PC-3 (cell line): ENCODE measurements around the gene CCDC87. TPM values are rescaled to one million over a fixed set of nuclear protein-coding genes. Genes with fewer than 3 reads are reported as not detected.
A peak's percentile ranks its signal among the peaks of the same experiment; 100 is the strongest.

Experiments used
- ATAC-seq: fragments of 200-7000 bp; cut with Tn5 transposase; 2 replicates; pipeline ENCODE4 v1.9.1; 2020; ENCODE audit warnings: mild to moderate bottlenecking, moderate library complexity
- BruUV-seq: library from RNA; stranded (reverse); fragments of 400-500 nt; replicated peaks from 2 replicates; lab custom pipeline; 2021; lab: Mats Ljungman, UMichigan
- CTCF ChIA-PET: fragments of 300-600 bp; sonication (Branson Sonifier 250); formaldehyde crosslinking; loops from one replicate; lab custom pipeline; 2022; ENCODE audit warnings: antibody characterized with exemption; lab: Charles Lee
- POLR2A ChIA-PET: fragments of 300-600 bp; sonication (Branson Sonifier 250); formaldehyde crosslinking; loops from one replicate; lab custom pipeline; 2022; ENCODE audit warnings: antibody characterized with exemption; ENCODE audit not compliant: unreplicated experiment; lab: Charles Lee
- DNase-seq: peaks from one replicate; pipeline ENCODE4 v3.0.0-alpha.2; 2015
- H2AFZ ChIP-seq: fragments of 300-600 bp; sonication (generic); 2 replicates; pipeline ENCODE4 v1.6.0; 2016; ENCODE audit warnings: antibody characterized with exemption, low read length
- H3F3A ChIP-seq: fragments of 300-600 bp; sonication (generic); one replicate; pipeline ENCODE4 v1.6.0; 2017; ENCODE audit warnings: antibody characterized with exemption, low read length, control low read depth, mild to moderate bottlenecking; ENCODE audit not compliant: unreplicated experiment
- H3K27ac ChIP-seq: fragments of 300-600 bp; sonication (generic); 2 replicates; pipeline ENCODE4 v1.5.1; 2016; ENCODE audit warnings: mild to moderate bottlenecking, low read length
- H3K27me3 ChIP-seq: fragments of 300-600 bp; sonication (generic); 2 replicates; pipeline ENCODE4 v1.6.1; 2016; ENCODE audit warnings: low read length, mixed read lengths
- H3K36me3 ChIP-seq: fragments of 300-600 bp; sonication (generic); 2 replicates; pipeline ENCODE4 v1.6.1; 2016; ENCODE audit warnings: low read depth, mixed run types, low read length, mixed read lengths
- H3K4me1 ChIP-seq: fragments of 300-600 bp; sonication (generic); 2 replicates; pipeline ENCODE4 v1.5.1; 2016; ENCODE audit warnings: low read length; ENCODE audit not compliant: insufficient read depth
- H3K4me2 ChIP-seq: fragments of 300-600 bp; sonication (generic); 2 replicates; pipeline ENCODE4 v1.6.0; 2016; ENCODE audit warnings: low read length
- H3K4me3 ChIP-seq: fragments of 300-600 bp; sonication (generic); 2 replicates; pipeline ENCODE4 v1.5.1; 2016; ENCODE audit warnings: mild to moderate bottlenecking, low read length, mixed read lengths
- H3K79me2 ChIP-seq: fragments of 300-600 bp; sonication (generic); 2 replicates; pipeline ENCODE4 v1.6.1; 2017; ENCODE audit warnings: low read length, mixed read lengths
- H3K9ac ChIP-seq: fragments of 300-600 bp; sonication (generic); 2 replicates; pipeline ENCODE4 v1.6.0; 2016; ENCODE audit warnings: mild to moderate bottlenecking, low read length
- H3K9me2 ChIP-seq: fragments of 300-600 bp; sonication (generic); replicated peaks from 2 replicates; pipeline ENCODE4 v1.6.1; 2016; ENCODE audit warnings: mixed run types, low read length, mixed read lengths
- H3K9me3 ChIP-seq: fragments of 300-600 bp; sonication (generic); 2 replicates; pipeline ENCODE4 v1.6.1; 2016; ENCODE audit warnings: low read length, mixed read lengths
- H4K20me1 ChIP-seq: fragments of 300-600 bp; sonication (generic); 2 replicates; pipeline ENCODE4 v1.6.1; 2016; ENCODE audit warnings: low read length, mixed read lengths
- EZH2 ChIP-seq: fragments of 300-600 bp; sonication (generic); IDR thresholded peaks from one replicate; pipeline ENCODE4 v1.6.1; 2017; ENCODE audit warnings: antibody characterized with exemption, mild to moderate bottlenecking, low read length; ENCODE audit not compliant: unreplicated experiment
- EZH2phosphoT487 ChIP-seq: fragments of 300-600 bp; sonication (generic); IDR thresholded peaks from 2 replicates; pipeline ENCODE4 v1.6.1; 2018; ENCODE audit warnings: mild to moderate bottlenecking, antibody characterized with exemption, low read length, borderline replicate concordance
- intact Hi-C: fragments of 100-400 bp; cut with micrococcal nuclease; formaldehyde crosslinking; loops from 2 replicates; pipeline ENCODE4 v1.9.0; 2023
- total RNA-seq: library from RNA; depleted of rRNA; stranded (reverse); fragments of >200 nt; gene quantifications from 2 replicates; pipeline ENCODE4 v1.2.3, GENCODE V29; 2014
- TF ChIP-seq, protein P1 (sequence below): fragments of 300-600 bp; sonication (generic); conservative IDR thresholded peaks from 2 replicates; pipeline ENCODE4 v1.5.1; 2017; ENCODE audit warnings: antibody characterized with exemption, low read depth, mild to moderate bottlenecking, low read length

The CCDC87 gene
- total RNA-seq, 1 experiment from 2014 or later = 0.69 TPM

DNA sequence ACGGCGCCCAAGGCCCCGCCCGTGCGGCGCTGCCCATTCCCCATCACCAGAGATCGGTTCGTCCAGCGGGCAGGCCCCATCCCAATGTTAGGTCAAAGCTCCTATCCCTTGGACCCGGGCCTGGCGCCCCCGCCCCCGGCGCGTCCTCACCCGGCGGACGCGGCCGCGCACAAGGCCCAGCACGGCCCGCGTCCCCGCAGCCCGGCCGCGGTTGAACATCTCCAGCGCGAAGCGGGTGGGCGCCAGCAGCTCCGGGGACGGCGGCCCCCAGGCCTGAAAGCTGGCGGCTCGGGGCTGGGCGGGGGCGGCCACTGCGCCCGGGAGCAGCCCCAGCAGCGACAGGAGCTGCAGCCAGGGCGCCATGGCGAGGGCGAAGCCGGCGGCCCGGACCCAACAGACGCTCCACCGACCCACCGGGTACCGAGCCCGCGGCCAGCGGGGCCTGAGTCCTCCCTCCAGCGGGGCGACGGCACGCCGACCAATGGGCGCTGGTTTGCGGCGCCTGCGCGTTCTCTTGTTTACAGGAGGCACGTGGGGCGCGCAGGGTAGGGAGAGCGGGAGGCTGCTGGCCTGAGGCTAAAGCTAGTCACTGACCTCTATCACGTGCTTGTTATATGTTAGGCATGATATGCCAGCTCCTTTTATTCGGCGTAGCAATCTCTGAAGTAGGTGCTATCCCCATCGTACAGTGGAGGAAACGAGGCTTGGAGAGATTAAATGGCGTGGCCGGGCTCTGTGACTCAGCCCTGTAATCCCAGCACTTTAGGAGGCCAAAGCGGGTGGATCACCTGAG, 24.5 kb downstream of the CCDC87 start, which contains the start of gene CTSF:
Gene CTSF (minus strand): TSS at position 483 of the 793 bp plus-strand sequence. CDS start 120 bp downstream, at position 363.
- H3K9me2 ChIP-seq = no peaks in the 10 kb centered on the region
- no peaks in the 10 kb centered on the region for H3K79me2 ChIP-seq
- ChIA-PET CTCF (interaction anchor here (0.6 kb wide), 1 partner anchor 110 kb away, joined by 3 read pairs; no protein-coding TSS in a partner anchor), POLR2A (no interaction called here)
- no TSS peak for BruUV-seq
- H3K36me3 ChIP-seq = no peaks in the 10 kb centered on the region
- intact Hi-C loops = no loop called here
- H3F3A ChIP-seq = no peaks in the 10 kb centered on the region
- H3K9ac ChIP-seq = no peak within 1 kb of the TSS
- no peaks in the 10 kb centered on the region for H4K20me1 ChIP-seq
- ATAC-seq = peak; percentile 93
- H3K4me3 ChIP-seq = peak within 1 kb of the TSS; percentile 56
- H2AFZ ChIP-seq = peak within 1 kb of the TSS; percentile 85
- no peak within 1 kb of the TSS for H3K27ac ChIP-seq
- peak; percentile 58 for DNase-seq
- H3K9me3 ChIP-seq = no peaks in the 10 kb centered on the region
- peaks cover 6% of the 10 kb centered on the region; the same call in 1 of the 2 replicates for H3K4me1 ChIP-seq
- peak within 1 kb of the TSS; percentile 76 for H3K4me2 ChIP-seq
- H3K27me3 ChIP-seq = no peaks in the 10 kb centered on the region
- TF ChIP-seq, protein P1, sequence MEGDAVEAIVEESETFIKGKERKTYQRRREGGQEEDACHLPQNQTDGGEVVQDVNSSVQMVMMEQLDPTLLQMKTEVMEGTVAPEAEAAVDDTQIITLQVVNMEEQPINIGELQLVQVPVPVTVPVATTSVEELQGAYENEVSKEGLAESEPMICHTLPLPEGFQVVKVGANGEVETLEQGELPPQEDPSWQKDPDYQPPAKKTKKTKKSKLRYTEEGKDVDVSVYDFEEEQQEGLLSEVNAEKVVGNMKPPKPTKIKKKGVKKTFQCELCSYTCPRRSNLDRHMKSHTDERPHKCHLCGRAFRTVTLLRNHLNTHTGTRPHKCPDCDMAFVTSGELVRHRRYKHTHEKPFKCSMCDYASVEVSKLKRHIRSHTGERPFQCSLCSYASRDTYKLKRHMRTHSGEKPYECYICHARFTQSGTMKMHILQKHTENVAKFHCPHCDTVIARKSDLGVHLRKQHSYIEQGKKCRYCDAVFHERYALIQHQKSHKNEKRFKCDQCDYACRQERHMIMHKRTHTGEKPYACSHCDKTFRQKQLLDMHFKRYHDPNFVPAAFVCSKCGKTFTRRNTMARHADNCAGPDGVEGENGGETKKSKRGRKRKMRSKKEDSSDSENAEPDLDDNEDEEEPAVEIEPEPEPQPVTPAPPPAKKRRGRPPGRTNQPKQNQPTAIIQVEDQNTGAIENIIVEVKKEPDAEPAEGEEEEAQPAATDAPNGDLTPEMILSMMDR = no peak
- TF ChIP-seq EZH2 (no peak), EZH2phosphoT487 (no peak)

DNA sequence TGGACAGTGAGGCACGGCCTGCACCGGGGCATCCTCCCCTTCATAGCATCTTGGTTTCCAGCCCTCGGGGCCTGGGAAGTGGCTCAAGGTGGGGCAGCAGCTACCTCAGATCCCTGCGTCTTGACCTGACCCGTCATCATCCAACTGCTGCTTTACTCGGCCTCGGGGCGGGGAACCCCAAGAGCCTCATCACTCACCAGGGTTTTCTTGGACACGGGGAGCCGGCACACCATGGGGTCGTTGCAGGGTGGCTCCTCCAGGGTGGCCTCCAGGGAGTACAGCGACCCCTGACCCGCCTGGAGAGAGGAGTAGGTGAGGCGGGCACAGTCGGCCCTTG, 25.1 kb downstream of the CCDC87 start:
- TSS peak; percentile 51 for BruUV-seq
- Histone ChIP-seq H3K9ac (no peak overlapping the region), H3K27me3 (no peaks in the 10 kb centered on the region), H3K4me3 (peak overlapping the region; percentile 56; the same call in 1 of the 2 replicates), H3K4me2 (peak overlapping the region; percentile 76), H3K36me3 (no peaks in the 10 kb centered on the region), H3K4me1 (peaks cover 6% of the 10 kb centered on the region; the same call in 1 of the 2 replicates), H2AFZ (no peak overlapping the region), H3K9me3 (no peaks in the 10 kb centered on the region), H3K79me2 (no peaks in the 10 kb centered on the region), H4K20me1 (no peaks in the 10 kb centered on the region), H3F3A (no peaks in the 10 kb centered on the region), H3K27ac (no peak overlapping the region), H3K9me2 (no peaks in the 10 kb centered on the region)
- intact Hi-C loops = no loop called here
- DNase-seq (no peak), ATAC-seq (no peak)
- TF ChIP-seq EZH2 (no peak), EZH2phosphoT487 (no peak)
- TF ChIP-seq, protein P1 = no peak
- ChIA-PET POLR2A (no interaction called here), CTCF (no interaction called here)

- no peak overlapping the region for H3K27ac ChIP-seq
- ATAC-seq (no peak), DNase-seq (no peak)
- BruUV-seq = no TSS peak
- no peaks in the 10 kb centered on the region for H3K27me3 ChIP-seq
- H3K9me3 ChIP-seq = no peaks in the 10 kb centered on the region
- POLR2A ChIA-PET = no interaction called here
- no peak overlapping the region for H3K4me2 ChIP-seq
- no peaks in the 10 kb centered on the region for H3K79me2 ChIP-seq
- intact Hi-C loops = no loop called here
- H4K20me1 ChIP-seq = no peaks in the 10 kb centered on the region
- CTCF ChIA-PET = no interaction called here
- H3K9me2 ChIP-seq = no peaks in the 10 kb centered on the region
- TF ChIP-seq EZH2 (no peak), EZH2phosphoT487 (no peak)
- TF ChIP-seq, protein P1 = no peak
- H3K9ac ChIP-seq = no peak overlapping the region
- H3K4me3 ChIP-seq = no peak overlapping the region
- no peaks in the 10 kb centered on the region for H3F3A ChIP-seq
- H3K36me3 ChIP-seq = no peaks in the 10 kb centered on the region
- H2AFZ ChIP-seq = no peak overlapping the region
- peaks cover 6% of the 10 kb centered on the region; the same call in 1 of the 2 replicates for H3K4me1 ChIP-seq
Measured at GRCh38 chr11:66566221-66566620, 26.6 kb downstream of the CCDC87 start.
